Measurements from ENCODE around the gene OR2D3. TPM values are rescaled to one million over a fixed set of nuclear protein-coding genes. Genes with fewer than 3 reads are reported as not detected.

The OR2D3 gene, protein sequence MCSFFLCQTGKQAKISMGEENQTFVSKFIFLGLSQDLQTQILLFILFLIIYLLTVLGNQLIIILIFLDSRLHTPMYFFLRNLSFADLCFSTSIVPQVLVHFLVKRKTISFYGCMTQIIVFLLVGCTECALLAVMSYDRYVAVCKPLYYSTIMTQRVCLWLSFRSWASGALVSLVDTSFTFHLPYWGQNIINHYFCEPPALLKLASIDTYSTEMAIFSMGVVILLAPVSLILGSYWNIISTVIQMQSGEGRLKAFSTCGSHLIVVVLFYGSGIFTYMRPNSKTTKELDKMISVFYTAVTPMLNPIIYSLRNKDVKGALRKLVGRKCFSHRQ
- total RNA-seq (2022; extraction: Qiagen RNA extraction; ENCODE audit: low read depth), result not detected in 5 replicates

DNA sequence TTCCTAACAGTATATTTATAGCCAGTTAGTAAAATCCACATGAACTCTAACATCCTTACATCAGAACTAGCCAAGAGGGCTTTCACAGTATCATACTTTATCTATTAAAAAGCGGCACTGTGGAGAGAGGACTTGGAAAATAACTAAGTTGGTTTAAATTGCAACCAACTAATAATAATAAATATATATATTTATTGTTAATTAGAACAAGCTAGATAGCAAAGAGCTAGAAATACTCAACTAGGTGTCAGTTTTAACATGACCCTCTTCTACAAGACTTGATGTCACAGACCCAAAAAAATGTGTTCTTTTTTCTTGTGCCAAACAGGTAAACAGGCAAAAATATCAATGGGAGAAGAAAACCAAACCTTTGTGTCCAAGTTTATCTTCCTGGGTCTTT, at the start of gene OR2D3:
Gene OR2D3 (plus strand): TSS at position 301 of the 400 bp plus-strand sequence. CDS start 0 bp downstream, at position 301.

DNA sequence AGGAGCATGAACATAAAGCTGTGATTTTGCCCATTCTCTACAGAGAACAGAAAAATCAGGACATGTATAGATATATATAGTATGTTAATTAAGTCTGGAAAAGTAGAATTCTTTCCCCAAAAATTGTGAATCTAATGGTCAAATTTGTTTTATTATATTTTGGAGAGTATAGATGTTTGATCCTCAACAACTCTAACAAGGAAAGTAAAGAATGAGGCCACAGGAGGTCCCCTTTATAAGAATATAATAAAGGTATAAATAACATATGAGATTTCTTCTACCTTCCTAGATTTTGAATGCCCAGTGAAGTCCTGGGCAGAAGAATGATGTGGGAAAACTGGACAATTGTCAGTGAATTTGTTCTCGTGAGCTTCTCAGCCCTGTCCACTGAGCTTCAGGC, 44.5 kb upstream of the OR2D3 start, which contains the start of gene OR10A4:
Gene OR10A4 (plus strand): TSS at position 301 of the 400 bp plus-strand sequence. CDS start 23 bp downstream, at position 324.

DNA sequence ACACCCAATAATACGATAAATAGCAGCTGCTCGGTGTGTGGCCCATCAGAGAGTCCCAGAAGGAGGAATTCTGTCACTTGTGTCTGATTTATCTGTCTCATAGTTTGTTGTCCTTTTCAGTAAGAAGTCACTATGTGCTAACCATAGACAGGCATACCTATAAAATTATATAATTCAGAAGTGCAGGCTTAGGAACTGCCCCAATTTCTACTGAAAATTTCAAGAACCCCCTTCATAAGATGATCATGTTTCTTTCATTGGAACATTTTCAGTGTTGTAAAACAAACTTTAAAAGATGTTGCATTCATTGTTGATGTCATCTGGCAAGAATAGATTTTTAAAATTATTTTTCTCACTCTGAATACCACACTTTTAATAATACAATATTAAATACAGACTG, 28.4 kb upstream of the OR2D3 start, which contains the start of gene OR2D2:
Gene OR2D2 (minus strand): TSS at position 101 of the 400 bp plus-strand sequence. CDS start 0 bp downstream, at position 101.

DNA sequence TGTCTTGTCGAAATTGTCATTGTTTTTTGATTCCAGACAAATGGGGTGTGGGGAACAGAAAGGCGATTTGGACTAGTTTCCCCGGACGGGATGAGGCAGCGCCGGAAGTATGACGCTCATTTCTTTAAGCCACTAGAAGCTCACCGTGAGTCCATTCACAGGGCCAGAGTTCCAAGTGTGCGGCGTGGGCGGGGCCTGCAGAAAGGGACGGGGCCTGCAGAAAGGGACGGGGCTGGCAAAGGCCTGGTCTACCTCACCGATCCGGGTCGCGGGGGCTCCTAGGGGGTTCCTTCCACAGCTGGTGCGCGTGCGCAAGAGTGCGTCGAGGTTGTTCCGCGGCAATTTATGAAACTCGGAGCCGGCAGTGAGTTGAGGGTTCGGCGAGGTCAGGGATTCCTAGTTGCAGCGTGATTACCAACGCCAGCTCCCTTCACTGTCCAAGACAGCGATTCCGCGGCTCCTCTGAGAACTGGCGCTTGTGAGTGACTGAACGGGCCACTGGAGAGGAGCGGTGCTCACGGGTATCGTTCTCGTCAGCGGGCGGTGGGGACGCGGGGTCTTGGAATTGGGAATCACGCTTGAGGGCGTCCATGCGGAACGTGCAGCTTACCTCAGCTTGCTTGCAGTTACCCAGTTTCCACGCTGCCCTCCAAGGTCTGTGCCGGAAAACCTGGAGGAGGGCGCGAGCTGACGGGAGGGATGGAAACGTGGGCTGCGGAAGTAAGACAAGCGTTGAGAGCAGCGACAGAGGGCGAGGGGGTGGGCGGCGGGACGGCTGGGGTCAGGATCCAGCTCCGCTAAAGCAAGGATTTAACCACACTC, 5.6 kb downstream of the OR2D3 start, which contains the start of gene ZNF215:
Gene ZNF215 (plus strand): TSS at position 219 of the 822 bp plus-strand sequence. CDS start 5,847 bp downstream, outside the sequence.

Other genes with a start within 250 kb of the OR2D3 start
- gene MRPL17, start 237.7 kb upstream of the OR2D3 start, total RNA-seq (2022; extraction: Qiagen RNA extraction; ENCODE audit: low read depth), result 96.4 to 125 TPM (median 98.2 TPM) in 5 replicates
- 0.05 to 0.09 TPM (median 0.06 TPM) in 3 of 5 replicates, not detected in the others for gene OR2AG2, start 149.0 kb upstream of the OR2D3 start, total RNA-seq (2022; extraction: Qiagen RNA extraction; ENCODE audit: low read depth)
- not detected in 5 replicates for gene OR2AG1, start 138.0 kb upstream of the OR2D3 start, total RNA-seq (2022; extraction: Qiagen RNA extraction; ENCODE audit: low read depth)
- gene OR6A2, start 121.3 kb upstream of the OR2D3 start, total RNA-seq (2022; extraction: Qiagen RNA extraction; ENCODE audit: low read depth), result not detected in 5 replicates
- not detected in 5 replicates for gene OR10A5, start 75.3 kb upstream of the OR2D3 start, total RNA-seq (2022; extraction: Qiagen RNA extraction; ENCODE audit: low read depth)
- not detected in 5 replicates for gene OR10A2, start 57.9 kb upstream of the OR2D3 start, total RNA-seq (2022; extraction: Qiagen RNA extraction; ENCODE audit: low read depth)
- not detected in 5 replicates for gene OR10A4, start 44.4 kb upstream of the OR2D3 start, total RNA-seq (2022; extraction: Qiagen RNA extraction; ENCODE audit: low read depth)
- gene OR2D2, start 28.5 kb upstream of the OR2D3 start, total RNA-seq (2022; extraction: Qiagen RNA extraction; ENCODE audit: low read depth), result not detected in 5 replicates
- gene ZNF215, start 5.4 kb downstream of the OR2D3 start, total RNA-seq (2022; extraction: Qiagen RNA extraction; ENCODE audit: low read depth), result 1.0 to 1.5 TPM (median 1.3 TPM) in 5 replicates
- 0.53 to 1.9 TPM (median 0.95 TPM) in 5 replicates for gene ZNF214, start 99.3 kb downstream of the OR2D3 start, total RNA-seq (2022; extraction: Qiagen RNA extraction; ENCODE audit: low read depth)
- gene NLRP14, start 99.5 kb downstream of the OR2D3 start, total RNA-seq (2022; extraction: Qiagen RNA extraction; ENCODE audit: low read depth), result not detected in 5 replicates
- not detected in 5 replicates for gene RBMXL2, start 168.0 kb downstream of the OR2D3 start, total RNA-seq (2022; extraction: Qiagen RNA extraction; ENCODE audit: low read depth)